BJ (cell line): ENCODE data around the gene FAM156A. TPM values are rescaled to one million over a fixed set of nuclear protein-coding genes. Genes with fewer than 3 reads are reported as not detected.
A peak's percentile ranks its signal among the peaks of the same experiment; 100 is the strongest.
"Not testable (repeated sequence)": the region's sequence is repeated elsewhere in the genome, so short reads cannot be mapped to it uniquely, and the experiment has no call there.

ENCODE experiments used
- CTCF ChIA-PET: fragments of 350-600 bp; formaldehyde crosslinking; extraction: SDS; loops from one replicate; lab custom pipeline; 2021; ENCODE audit warnings: antibody characterized with exemption, inconsistent platforms; lab: Yijun Ruan, JAX
- POLR2A ChIA-PET: fragments of 300-600 bp; sonication (Branson Sonifier 250); formaldehyde crosslinking; extraction: SDS; loops from one replicate; lab custom pipeline; 2021; ENCODE audit warnings: antibody characterized with exemption; lab: Charles Lee
- DNase-seq: peaks from one replicate; pipeline ENCODE4 v3.0.0-alpha.2; 2011; ENCODE audit warnings: low read depth
- H3K27me3 ChIP-seq: 2 replicates; pipeline ENCODE4 v1.6.0; 2011; ENCODE audit warnings: low read length; ENCODE audit not compliant: control insufficient read depth, insufficient read depth
- H3K36me3 ChIP-seq: 2 replicates; pipeline ENCODE4 v1.5.1; 2011; ENCODE audit warnings: low read length; ENCODE audit not compliant: control insufficient read depth, insufficient read depth
- H3K4me3 ChIP-seq: 2 replicates; pipeline ENCODE4 v1.5.1; 2011; ENCODE audit warnings: low read depth, mild to moderate bottlenecking, control low read depth, low read length
- polyA plus RNA-seq: library from polyadenylated mRNA; depleted of rRNA; stranded (reverse); fragments of >200 nt; gene quantifications from 2 replicates; pipeline ENCODE4 v1.2.3, GENCODE V29; 2011
- TF ChIP-seq, protein P1 (sequence below): IDR thresholded peaks from 2 replicates; pipeline ENCODE4 v1.5.1; 2011; ENCODE audit warnings: low read depth, mild to moderate bottlenecking, control low read depth, inconsistent platforms, low read length, moderate library complexity; ENCODE audit not compliant: insufficient read depth

The FAM156A gene
- polyA plus RNA-seq, 1 experiment = 33.3 TPM

DNA sequence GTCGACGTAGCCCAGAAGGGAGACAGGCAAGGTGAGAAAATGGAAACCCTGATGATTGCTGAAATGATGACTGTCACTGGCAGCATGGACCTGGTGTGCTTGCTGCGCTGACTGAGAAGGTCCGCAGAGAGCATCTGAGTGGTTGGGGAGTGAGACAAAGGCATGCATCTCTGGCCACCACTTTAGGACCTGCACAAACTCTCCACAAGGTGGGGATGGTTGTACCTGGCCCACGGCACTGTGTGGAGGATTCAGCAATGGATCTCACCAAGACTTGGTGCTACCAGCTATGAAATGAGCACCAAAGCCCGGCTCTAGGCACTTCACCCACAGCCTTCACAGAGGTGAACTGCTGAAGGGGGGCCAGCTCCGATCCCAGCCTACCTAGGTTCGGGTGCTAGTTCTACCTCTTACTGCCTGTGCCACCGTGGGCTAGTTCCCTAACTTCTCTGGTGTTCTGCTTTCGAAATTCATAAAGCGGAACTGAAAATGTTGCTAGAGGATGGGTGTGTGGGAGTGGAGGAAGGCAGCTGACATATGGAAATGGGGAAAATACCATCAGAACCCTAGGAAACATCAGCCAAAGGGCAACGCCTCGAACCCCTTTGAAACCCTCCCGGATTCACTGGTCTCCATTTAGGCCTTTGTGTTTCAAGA lies 12.4 kb downstream of the FAM156A start:
- H3K36me3 ChIP-seq, POLR2A ChIA-PET, H3K4me3 ChIP-seq, DNase-seq, CTCF ChIA-PET, H3K27me3 ChIP-seq: not testable (repeated sequence)

DNA sequence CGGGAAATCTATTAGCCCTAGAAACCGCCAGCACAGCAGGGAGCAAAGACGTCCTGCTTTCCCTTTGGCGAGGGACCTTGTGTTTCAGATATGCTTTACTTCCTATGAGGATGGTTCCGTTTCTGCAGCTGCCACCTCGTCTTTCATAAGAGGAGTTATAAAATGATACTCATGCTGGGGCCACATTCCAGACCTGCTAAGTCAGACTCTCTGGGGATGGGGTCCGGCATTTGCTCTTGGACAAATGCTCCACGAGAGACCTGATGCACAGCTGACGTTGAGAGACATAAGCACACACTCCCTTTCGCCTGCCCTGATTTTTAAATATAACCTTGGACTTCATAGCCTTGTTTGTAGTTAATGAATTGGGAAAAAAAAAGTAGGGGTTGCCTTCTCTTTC lies 16.6 kb downstream of the FAM156A start:
- H3K36me3 ChIP-seq, CTCF ChIA-PET, POLR2A ChIA-PET, H3K4me3 ChIP-seq, DNase-seq, H3K27me3 ChIP-seq: not testable (repeated sequence)

DNA sequence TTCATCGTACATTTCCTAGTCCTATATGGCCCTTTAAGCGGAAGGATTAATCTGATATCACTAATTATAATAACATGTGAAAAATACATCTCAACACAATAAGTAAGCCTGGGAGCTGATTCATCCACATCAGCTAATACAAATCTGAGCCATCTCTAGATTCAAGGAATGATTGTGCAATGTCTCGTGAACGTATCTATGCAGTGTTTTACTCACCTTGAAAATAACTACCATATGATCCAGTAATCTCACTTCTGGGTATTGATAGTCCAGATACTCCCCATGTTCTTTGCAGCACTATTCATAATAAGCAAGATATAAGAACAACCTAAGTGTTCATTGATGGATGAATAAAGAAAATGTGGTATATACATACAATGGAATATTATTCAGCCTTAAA lies 17.6 kb downstream of the FAM156A start:
- DNase-seq, H3K36me3 ChIP-seq, H3K4me3 ChIP-seq, POLR2A ChIA-PET, CTCF ChIA-PET, H3K27me3 ChIP-seq: not testable (repeated sequence)

DNA sequence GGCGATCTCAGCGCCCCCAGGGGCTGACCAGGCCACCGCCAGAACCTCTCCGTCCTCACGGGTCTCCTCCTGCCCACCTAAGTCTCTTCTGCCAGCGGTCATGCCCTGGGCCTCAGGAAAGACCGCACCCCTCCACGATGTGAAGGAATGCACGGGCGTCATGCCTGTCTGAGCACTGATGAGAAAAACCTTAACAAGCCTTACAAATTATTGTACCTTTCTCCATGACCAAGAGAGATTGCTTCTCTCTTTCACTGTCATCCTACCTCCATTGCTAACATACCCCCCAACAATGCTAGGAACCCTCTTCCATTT lies 22.9 kb downstream of the FAM156A start:
- not testable (repeated sequence) for H3K27me3 ChIP-seq, H3K36me3 ChIP-seq, DNase-seq
- POLR2A ChIA-PET = interaction anchor here (0.6 kb wide), 1 partner anchor 87 kb away, joined by 3 read pairs; no protein-coding TSS in a partner anchor
- peak overlapping the region; percentile 60 for H3K4me3 ChIP-seq
- CTCF ChIA-PET = interaction anchor here (0.6 to 1.0 kb wide), 4 partner anchors 51 to 673 kb away, joined by 3 to 4 read pairs (median 4); no protein-coding TSS in a partner anchor

DNA sequence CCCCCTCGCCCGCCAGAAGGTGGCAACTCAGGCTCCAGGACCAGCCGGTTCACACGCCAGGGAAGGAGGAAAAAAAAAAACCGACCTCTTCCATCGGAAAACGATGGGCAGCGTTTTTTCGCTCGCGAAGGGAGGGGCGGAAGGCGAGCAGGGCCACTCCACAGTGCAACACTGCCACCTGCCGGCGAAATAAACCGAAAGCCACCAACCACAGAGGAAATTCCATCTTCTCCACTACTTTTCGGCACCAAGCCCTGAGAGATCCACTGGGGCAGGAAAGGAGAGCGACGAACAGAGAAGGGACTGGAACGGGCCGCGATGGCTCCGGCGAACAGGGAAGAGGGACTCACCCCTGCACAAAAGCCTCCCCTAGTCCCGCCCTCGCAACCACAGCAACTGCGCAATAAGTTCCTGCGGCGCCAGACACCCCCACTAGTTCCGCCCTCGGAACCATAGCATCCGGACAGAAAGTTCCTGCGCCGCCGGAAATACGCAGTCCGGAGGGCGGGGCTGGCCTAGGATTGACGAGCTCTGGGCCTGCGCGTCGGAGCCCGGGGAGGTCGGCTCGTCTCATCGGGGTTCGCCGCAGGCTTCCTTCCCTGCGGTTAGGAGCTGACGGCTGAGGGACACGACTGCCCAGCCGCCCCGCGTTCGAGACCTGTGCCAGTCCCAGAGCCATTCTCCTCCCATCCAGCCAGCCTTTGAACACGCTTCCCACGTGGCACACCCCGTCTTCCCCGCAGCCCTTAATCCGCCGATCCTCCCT lies 23.4 kb downstream of the FAM156A start:
- CTCF ChIA-PET = interaction anchor here (0.6 to 1.0 kb wide), 4 partner anchors 52 to 673 kb away, joined by 3 to 4 read pairs (median 4); no protein-coding TSS in a partner anchor
- H3K36me3 ChIP-seq = no peaks in the 10 kb centered on the region
- peak; percentile 62 for DNase-seq
- no peaks in the 10 kb centered on the region for H3K27me3 ChIP-seq
- peak overlapping the region; percentile 60 for H3K4me3 ChIP-seq
- POLR2A ChIA-PET = interaction anchor here (0.6 kb wide), 1 partner anchor 87 kb away, joined by 3 read pairs; no protein-coding TSS in a partner anchor
- TF ChIP-seq, protein P1, sequence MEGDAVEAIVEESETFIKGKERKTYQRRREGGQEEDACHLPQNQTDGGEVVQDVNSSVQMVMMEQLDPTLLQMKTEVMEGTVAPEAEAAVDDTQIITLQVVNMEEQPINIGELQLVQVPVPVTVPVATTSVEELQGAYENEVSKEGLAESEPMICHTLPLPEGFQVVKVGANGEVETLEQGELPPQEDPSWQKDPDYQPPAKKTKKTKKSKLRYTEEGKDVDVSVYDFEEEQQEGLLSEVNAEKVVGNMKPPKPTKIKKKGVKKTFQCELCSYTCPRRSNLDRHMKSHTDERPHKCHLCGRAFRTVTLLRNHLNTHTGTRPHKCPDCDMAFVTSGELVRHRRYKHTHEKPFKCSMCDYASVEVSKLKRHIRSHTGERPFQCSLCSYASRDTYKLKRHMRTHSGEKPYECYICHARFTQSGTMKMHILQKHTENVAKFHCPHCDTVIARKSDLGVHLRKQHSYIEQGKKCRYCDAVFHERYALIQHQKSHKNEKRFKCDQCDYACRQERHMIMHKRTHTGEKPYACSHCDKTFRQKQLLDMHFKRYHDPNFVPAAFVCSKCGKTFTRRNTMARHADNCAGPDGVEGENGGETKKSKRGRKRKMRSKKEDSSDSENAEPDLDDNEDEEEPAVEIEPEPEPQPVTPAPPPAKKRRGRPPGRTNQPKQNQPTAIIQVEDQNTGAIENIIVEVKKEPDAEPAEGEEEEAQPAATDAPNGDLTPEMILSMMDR = peak; percentile 69

DNA sequence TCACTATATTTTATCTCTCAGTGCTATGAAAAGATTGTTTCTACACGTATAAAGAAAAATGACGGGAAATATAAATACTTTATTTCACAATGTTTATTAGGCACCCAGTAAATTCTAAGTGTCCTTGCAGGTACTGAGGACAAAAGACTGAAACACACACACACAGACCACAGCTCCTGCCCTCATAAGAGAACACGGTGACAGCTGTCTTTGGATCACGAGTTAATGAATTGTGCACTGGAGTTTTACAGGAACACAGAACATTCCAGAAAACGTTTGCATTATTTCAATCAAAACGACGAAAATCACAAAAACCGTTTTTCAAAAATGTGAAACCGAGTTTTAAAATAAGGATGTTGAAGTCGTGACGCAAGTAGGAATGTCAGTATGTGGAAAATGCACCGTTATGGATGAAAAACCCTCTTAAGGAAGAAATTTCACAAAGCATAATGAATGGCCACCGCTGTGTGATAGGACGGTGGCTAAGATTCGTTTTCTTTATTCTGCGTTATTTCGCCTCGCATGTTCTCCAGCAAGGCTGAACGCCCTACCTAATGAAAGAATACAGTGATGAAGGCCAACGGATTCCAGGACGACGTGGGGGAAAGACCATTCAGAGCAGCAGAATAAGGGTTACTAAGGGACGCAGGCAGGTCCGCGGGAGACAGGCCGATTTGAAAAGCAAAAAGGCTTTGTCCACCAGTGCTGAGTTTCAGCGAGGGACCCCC lies 24.2 kb downstream of the FAM156A start:
- H3K4me3 ChIP-seq = peak overlapping the region; percentile 60
- TF ChIP-seq, protein P1 = no peak
- no peak for DNase-seq
- no peaks in the 10 kb centered on the region for H3K27me3 ChIP-seq
- CTCF ChIA-PET = no interaction called here
- no peaks in the 10 kb centered on the region for H3K36me3 ChIP-seq
- POLR2A ChIA-PET = no interaction called here

DNA sequence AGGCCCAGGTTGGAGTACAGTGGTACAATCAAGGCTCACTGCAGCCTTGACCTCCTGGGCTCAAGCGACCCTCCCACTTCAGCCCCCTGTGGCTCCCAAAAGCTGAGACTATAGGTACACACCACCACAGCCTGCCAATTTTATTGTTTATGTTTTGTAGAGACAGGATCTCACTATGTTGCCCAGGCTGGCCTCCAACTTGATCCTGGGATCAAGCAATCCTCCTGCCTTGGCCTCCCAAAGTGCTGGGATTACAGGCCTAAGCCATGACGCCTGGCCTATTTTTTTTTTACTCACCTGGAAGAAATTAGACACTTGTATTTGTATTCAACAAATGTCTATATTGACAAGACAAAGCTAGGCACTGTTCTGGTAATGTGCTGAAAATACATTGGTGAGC lies 25.1 kb downstream of the FAM156A start:
- Histone ChIP-seq H3K4me3 (no peak overlapping the region), H3K27me3 (no peaks in the 10 kb centered on the region), H3K36me3 (no peaks in the 10 kb centered on the region)
- TF ChIP-seq, protein P1 = no peak
- ChIA-PET POLR2A (no interaction called here), CTCF (no interaction called here)
- DNase-seq = no peak

DNA sequence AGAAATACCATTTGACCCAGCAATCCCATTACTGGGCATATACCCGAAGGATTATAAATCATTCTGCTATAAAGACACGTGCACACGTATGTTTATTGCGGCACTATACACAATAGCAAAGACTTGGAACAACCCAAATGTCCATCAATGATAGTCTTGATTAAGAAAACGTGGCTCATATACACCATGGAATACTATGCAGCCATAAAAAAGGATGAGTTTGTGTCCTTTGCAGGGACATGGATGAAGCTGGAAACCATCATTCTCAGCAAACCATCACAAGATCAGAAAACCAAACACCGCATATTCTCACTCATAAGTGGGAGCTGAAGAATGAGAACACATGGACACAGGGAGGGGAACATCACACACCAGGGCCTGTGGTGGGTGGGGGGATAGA lies 28.1 kb downstream of the FAM156A start:
- POLR2A ChIA-PET, H3K27me3 ChIP-seq, CTCF ChIA-PET, DNase-seq, H3K36me3 ChIP-seq, H3K4me3 ChIP-seq: not testable (repeated sequence)
